ENCODE measurements around the gene PARM1.

The PARM1 gene

GRCh38 chr4:75087416-75087815 is 154.5 kb downstream of the PARM1 start:
- DNase-seq (ENCODE audit: low read depth): no peak

DNA sequence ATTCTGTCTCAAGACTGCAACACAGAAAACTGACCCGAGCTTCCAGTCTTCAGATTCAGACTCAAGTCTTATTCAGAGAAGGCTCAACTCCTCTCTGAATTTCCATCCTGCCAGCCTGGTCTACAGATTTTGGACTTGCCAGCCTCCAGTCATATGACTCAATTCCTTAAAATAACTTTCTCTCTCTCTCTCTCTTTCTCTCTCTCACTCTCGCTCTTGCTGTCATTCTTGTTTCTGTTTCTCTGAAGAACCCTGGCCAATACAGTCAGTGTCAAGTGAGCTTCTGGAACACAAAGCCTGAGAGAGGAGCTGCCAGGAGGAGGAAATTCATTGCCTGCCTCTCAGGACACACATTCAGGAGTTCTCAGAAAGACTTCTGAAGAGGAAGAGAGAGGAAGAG is 154.9 kb downstream of the PARM1 start:
- DNase-seq (ENCODE audit: low read depth): no peak

GRCh38 chr4:75089206-75089605 is 156.3 kb downstream of the PARM1 start:
- DNase-seq (ENCODE audit: low read depth): no peak

GRCh38 chr4:75099321-75099720 is 166.4 kb downstream of the PARM1 start:
- DNase-seq (ENCODE audit: low read depth): no peak

Measured in ELR (cell line).